H1 (cell line): ENCODE measurements around the gene LAMB3. TPM values are rescaled to one million over a fixed set of nuclear protein-coding genes. Genes with fewer than 3 reads are reported as not detected.
"Not testable (repeated sequence)": the region's sequence is repeated elsewhere in the genome, so short reads cannot be mapped to it uniquely, and the experiment has no call there.

Experiments
- CTCF ChIA-PET: fragments of 300-600 bp; sonication (Branson Sonifier 250); formaldehyde crosslinking; loops from one replicate; lab custom pipeline; 2021; ENCODE audit not compliant: partially characterized antibody; lab: Charles Lee
- POLR2A ChIA-PET: fragments of 300-600 bp; sonication (Branson Sonifier 250); formaldehyde crosslinking; loops from one replicate; lab custom pipeline; 2021; ENCODE audit warnings: inconsistent platforms; ENCODE audit not compliant: partially characterized antibody; lab: Charles Lee
- DNase-seq, 2 experiments: peaks; one replicate each; pipeline versions ENCODE4 v3.0.0 to v3.0.0-alpha.2; 2010 to 2022; ENCODE audit warnings: low spot score in 2 of 2, low read depth in 1 of 2, mixed read lengths in 1 of 2
- FAIRE-seq: peaks from 2 replicates; lab custom pipeline; 2011; peaks lifted over from hg19 to GRCh38; lab: Jason Lieb, UNC
- H2AFZ ChIP-seq: 2 replicates; pipeline ENCODE4 v1.8.1; 2012; ENCODE audit warnings: low read length, inconsistent platforms
- H2AK5ac ChIP-seq: 2 replicates; pipeline ENCODE4 v1.6.1; 2013; ENCODE audit warnings: low read depth, low read length
- H2BK120ac ChIP-seq: replicated peaks from 2 replicates; pipeline ENCODE3; 2013; ENCODE audit warnings: low read depth, low read length, inconsistent platforms
- H2BK12ac ChIP-seq: 2 replicates; pipeline ENCODE4 v1.6.1; 2013; ENCODE audit warnings: low read depth, low read length
- H2BK15ac ChIP-seq: 2 replicates; pipeline ENCODE4 v1.6.1; 2013; ENCODE audit warnings: low read length
- H2BK20ac ChIP-seq: 2 replicates; pipeline ENCODE4 v1.6.1; 2013; ENCODE audit warnings: low read length
- H2BK5ac ChIP-seq: 2 replicates; pipeline ENCODE4 v1.6.1; 2013; ENCODE audit warnings: low read depth, low read length
- H3K14ac ChIP-seq: 2 replicates; pipeline ENCODE4 v1.6.1; 2013; ENCODE audit warnings: inconsistent platforms; ENCODE audit not compliant: insufficient read length
- H3K18ac ChIP-seq: 2 replicates; pipeline ENCODE4 v1.6.1; 2013; ENCODE audit warnings: low read length; ENCODE audit errors: extremely low read depth
- H3K23ac ChIP-seq: 2 replicates; pipeline ENCODE4 v1.6.1; 2013; ENCODE audit warnings: inconsistent platforms; ENCODE audit not compliant: insufficient read length
- H3K23me2 ChIP-seq: 2 replicates; pipeline ENCODE4 v1.6.1; 2013; ENCODE audit warnings: low read depth, low read length
- H3K27ac ChIP-seq: 2 replicates; pipeline ENCODE4 v1.6.1; 2011; ENCODE audit warnings: low read depth, low read length, inconsistent platforms
- H3K27me3 ChIP-seq, 4 experiments: replicated peaks in 1 of 4; 1 replicate in 1 of 4; 2 replicates in 3 of 4; pipeline versions ENCODE4 v1.6.1 to v1.8.1; 2011 to 2013; ENCODE audit warnings: low read length in 3 of 4, mild to moderate bottlenecking in 3 of 4, inconsistent platforms in 2 of 4, mixed read lengths in 2 of 4, moderate library complexity in 1 of 4; ENCODE audit not compliant: control insufficient read depth in 3 of 4, insufficient read depth in 3 of 4; ENCODE audit errors: extremely low read depth in 1 of 4
- H3K36me3 ChIP-seq, 4 experiments: 2 replicates each; pipeline versions ENCODE4 v1.6.1 to v1.8.1; 2011 to 2013; ENCODE audit warnings: mild to moderate bottlenecking in 4 of 4, low read length in 3 of 4, moderate library complexity in 2 of 4, control low read depth in 1 of 4, inconsistent platforms in 1 of 4; ENCODE audit not compliant: insufficient read depth in 4 of 4, control insufficient read depth in 2 of 4
- H3K4ac ChIP-seq: replicated peaks from 2 replicates; pipeline ENCODE3; 2013; ENCODE audit warnings: low read length, low read depth, mixed read lengths, inconsistent platforms; ENCODE audit not compliant: insufficient read length
- H3K4me1 ChIP-seq, 4 experiments: replicated peaks in 1 of 4; 1 replicate in 1 of 4; 2 replicates in 3 of 4; pipeline versions ENCODE4 v1.6.1 to v1.8.1; 2011 to 2013; ENCODE audit warnings: low read length in 3 of 4, inconsistent platforms in 2 of 4, mixed read lengths in 1 of 4; ENCODE audit not compliant: insufficient read depth in 4 of 4, control insufficient read depth in 3 of 4
- H3K4me2 ChIP-seq, 2 experiments: 2 replicates each; pipeline versions ENCODE4 v1.6.1 to v1.8.1; 2011 to 2013; ENCODE audit warnings: low read depth in 2 of 2, low read length in 2 of 2, control low read depth in 1 of 2, inconsistent platforms in 1 of 2, mild to moderate bottlenecking in 1 of 2; ENCODE audit not compliant: insufficient read depth in 1 of 2
- H3K4me3 ChIP-seq, 4 experiments: fragments of 200-600, 300-600 bp in 1 of 4; sonication (generic), shearing (Covaris generic), sonication (Bioruptor Twin) in 1 of 4; 2 replicates each; pipeline versions ENCODE4 v1.5.1 to v1.8.1; 2011 to 2016; ENCODE audit warnings: low read length in 4 of 4, low read depth in 3 of 4, control low read depth in 2 of 4, inconsistent platforms in 2 of 4, mild to moderate bottlenecking in 2 of 4, mixed read lengths in 1 of 4, moderate library complexity in 1 of 4; ENCODE audit not compliant: insufficient read depth in 2 of 4; ENCODE audit errors: extremely low read depth in 1 of 4
- H3K56ac ChIP-seq: replicated peaks from 2 replicates; pipeline ENCODE3; 2013; ENCODE audit warnings: low read depth, mild to moderate bottlenecking, mixed read lengths, low read length, inconsistent platforms; ENCODE audit not compliant: insufficient read length
- H3K79me1 ChIP-seq: 2 replicates; pipeline ENCODE4 v1.6.1; 2013; ENCODE audit warnings: low read depth, low read length, control low read depth
- H3K79me2 ChIP-seq, 2 experiments: 2 replicates each; pipeline versions ENCODE4 v1.6.1 to v1.8.1; 2012 to 2013; ENCODE audit warnings: low read length in 2 of 2, mild to moderate bottlenecking in 2 of 2, inconsistent platforms in 1 of 2; ENCODE audit not compliant: insufficient read depth in 2 of 2, control insufficient read depth in 1 of 2
- H3K9ac ChIP-seq, 4 experiments: replicated peaks in 1 of 4; 1 replicate in 1 of 4; 2 replicates in 3 of 4; pipeline versions ENCODE4 v1.6.1 to v1.8.1; 2011 to 2013; ENCODE audit warnings: low read depth in 3 of 4, low read length in 3 of 4, control low read depth in 2 of 4, mild to moderate bottlenecking in 2 of 4, moderate library complexity in 2 of 4, inconsistent platforms in 1 of 4; ENCODE audit errors: extremely low read depth in 1 of 4
- H3K9me3 ChIP-seq, 2 experiments: 2 replicates each; pipeline versions ENCODE4 v1.6.1 to v1.8.1; 2012 to 2013; ENCODE audit warnings: mild to moderate bottlenecking in 2 of 2, moderate library complexity in 2 of 2, control low read depth in 1 of 2, inconsistent platforms in 1 of 2, low read depth in 1 of 2, low read length in 1 of 2, mixed read lengths in 1 of 2; ENCODE audit not compliant: insufficient read depth in 2 of 2
- H4K20me1 ChIP-seq, 2 experiments: replicated peaks in 1 of 2; 2 replicates each; pipeline versions ENCODE3 to v1.8.1; 2011 to 2013; ENCODE audit warnings: inconsistent platforms in 2 of 2, low read length in 2 of 2, mild to moderate bottlenecking in 1 of 2; ENCODE audit not compliant: insufficient read depth in 2 of 2, control insufficient read depth in 1 of 2
- H4K5ac ChIP-seq: 2 replicates; pipeline ENCODE4 v1.6.1; 2013; ENCODE audit warnings: low read length, low read depth, mixed read lengths, inconsistent platforms; ENCODE audit not compliant: insufficient read length
- H4K8ac ChIP-seq: 2 replicates; pipeline ENCODE4 v1.8.0; 2013; ENCODE audit warnings: mild to moderate bottlenecking, moderate library complexity, low read length, inconsistent platforms; ENCODE audit not compliant: insufficient read depth; ENCODE audit errors: extremely low read depth
- H4K91ac ChIP-seq: replicated peaks from 2 replicates; pipeline ENCODE3; 2013; ENCODE audit warnings: low read length, mixed read lengths, inconsistent platforms; ENCODE audit not compliant: insufficient read length
- SP1 ChIP-seq: IDR thresholded peaks from 2 replicates; pipeline ENCODE4 v1.6.1; 2011; ENCODE audit warnings: low read depth, low read length
- SP2 ChIP-seq: IDR thresholded peaks from 2 replicates; pipeline ENCODE4 v1.6.1; 2012; ENCODE audit warnings: mild to moderate bottlenecking, low read length, inconsistent platforms
- polyA plus RNA-seq, 7 experiments: library from polyadenylated mRNA; depleted of rRNA in 3 of 7; stranded (reverse) in 5 of 7; unstranded in 2 of 7; fragments of >200 nt in 5 of 7; fragments of 200-250 nt in 2 of 7; gene quantifications; 1 replicate in 5 of 7; 2 replicates in 1 of 7; 4 replicates in 1 of 7; pipeline versions ENCODE4 v1.2.1 to v1.2.3, GENCODE V29; 2011 to 2013; ENCODE audit warnings: missing spikeins in 2 of 7, mixed read lengths in 2 of 7
- total RNA-seq: library from RNA; stranded (reverse); fragmentation: NEBNext Ultra II Directional; extraction: Animal tissue kit (Norgen Biotek cat#: 25700); gene quantifications from 2 replicates; pipeline ENCODE4 v1.2.1, GENCODE V29; 2021
- TF ChIP-seq, protein P1 (sequence below), 3 experiments: IDR thresholded peaks; 1 replicate in 2 of 3; 2 replicates in 1 of 3; pipeline versions ENCODE4 v1.5.1 to v1.6.1; 2011; ENCODE audit warnings: low read length in 3 of 3, mild to moderate bottlenecking in 3 of 3, inconsistent platforms in 2 of 3, low read depth in 1 of 3, moderate library complexity in 1 of 3; ENCODE audit not compliant: insufficient read depth in 1 of 3; ENCODE audit errors: control extremely low read depth in 1 of 3

LAMB3 gene
- total and polyA plus RNA-seq, 2 of the 8 experiments (the other 6 are each of a cell fraction or from before 2014, with no cell fraction given) = 0.45 to 0.50 TPM

DNA sequence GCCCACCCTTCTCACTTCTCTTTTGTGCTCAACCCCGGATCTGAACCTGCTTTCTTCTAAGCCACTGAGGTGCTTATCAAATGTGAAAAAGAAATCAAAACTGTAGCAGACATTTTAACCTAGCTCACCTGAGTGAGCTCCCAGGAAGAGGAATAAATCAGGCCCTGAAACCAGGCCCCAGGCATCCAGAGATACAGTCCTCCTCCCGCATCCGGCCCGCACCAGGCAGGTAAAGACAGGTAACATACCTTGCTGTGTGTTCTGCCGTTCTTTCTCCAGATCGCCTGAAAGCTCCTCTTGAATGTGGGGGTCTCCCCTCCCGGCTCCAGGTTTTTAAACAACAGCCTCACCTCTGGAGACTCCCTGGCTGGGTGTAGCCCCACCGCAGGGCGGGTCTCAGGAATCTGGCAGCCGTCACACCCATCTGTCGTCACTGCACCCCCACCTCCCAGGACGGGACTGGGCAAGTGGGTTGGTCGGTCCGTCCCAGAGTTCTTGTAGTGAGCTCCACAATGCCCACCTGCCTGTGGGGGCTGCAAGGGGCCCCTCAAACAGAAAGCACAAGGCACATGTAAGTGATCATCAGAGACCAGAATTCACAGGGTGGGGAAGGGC lies at the start of gene LAMB3 (continued):
- TF ChIP-seq SP2 (no peak), SP1 (no peak)
- TF ChIP-seq, protein P1, sequence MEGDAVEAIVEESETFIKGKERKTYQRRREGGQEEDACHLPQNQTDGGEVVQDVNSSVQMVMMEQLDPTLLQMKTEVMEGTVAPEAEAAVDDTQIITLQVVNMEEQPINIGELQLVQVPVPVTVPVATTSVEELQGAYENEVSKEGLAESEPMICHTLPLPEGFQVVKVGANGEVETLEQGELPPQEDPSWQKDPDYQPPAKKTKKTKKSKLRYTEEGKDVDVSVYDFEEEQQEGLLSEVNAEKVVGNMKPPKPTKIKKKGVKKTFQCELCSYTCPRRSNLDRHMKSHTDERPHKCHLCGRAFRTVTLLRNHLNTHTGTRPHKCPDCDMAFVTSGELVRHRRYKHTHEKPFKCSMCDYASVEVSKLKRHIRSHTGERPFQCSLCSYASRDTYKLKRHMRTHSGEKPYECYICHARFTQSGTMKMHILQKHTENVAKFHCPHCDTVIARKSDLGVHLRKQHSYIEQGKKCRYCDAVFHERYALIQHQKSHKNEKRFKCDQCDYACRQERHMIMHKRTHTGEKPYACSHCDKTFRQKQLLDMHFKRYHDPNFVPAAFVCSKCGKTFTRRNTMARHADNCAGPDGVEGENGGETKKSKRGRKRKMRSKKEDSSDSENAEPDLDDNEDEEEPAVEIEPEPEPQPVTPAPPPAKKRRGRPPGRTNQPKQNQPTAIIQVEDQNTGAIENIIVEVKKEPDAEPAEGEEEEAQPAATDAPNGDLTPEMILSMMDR (IDR thresholded peaks at IDR 0.05; ENCODE audit: control extremely low read depth in 1 of 3, insufficient read depth in 1 of 3, low read depth in 1 of 3, low read length in 3 of 3) = no peak
- TF ChIP-seq, all 59 proteins: peak for 0

DNA sequence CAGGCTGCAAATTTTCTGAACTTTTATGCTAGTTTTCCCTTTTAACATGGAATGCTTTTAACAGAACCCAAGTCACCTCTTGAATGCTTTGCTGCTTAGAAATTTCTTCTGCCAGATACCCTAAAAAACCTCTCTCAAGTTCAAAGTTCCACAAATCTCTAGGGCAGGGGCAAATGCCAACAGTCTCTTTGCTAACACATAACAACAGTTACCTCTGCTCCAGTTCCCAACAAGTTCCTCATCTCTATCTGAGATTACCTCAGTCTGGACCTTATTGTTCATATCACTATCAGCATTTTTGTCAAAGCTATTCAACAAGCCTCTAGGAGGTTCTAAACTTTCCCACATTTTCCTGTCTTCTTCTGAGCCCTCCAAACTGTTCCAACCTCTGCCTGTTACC lies 48.5 kb upstream of the LAMB3 start:
- H2BK5ac ChIP-seq, FAIRE-seq, H3K14ac ChIP-seq: not testable (repeated sequence)

More for the DNA sequence above, 48.5 kb upstream of the LAMB3 start:
- not testable (repeated sequence) for H3K23me2 ChIP-seq, H3K79me2 ChIP-seq, H4K91ac ChIP-seq, H3K36me3 ChIP-seq, DNase-seq, H4K5ac ChIP-seq, H2AK5ac ChIP-seq, H2BK15ac ChIP-seq, H3K79me1 ChIP-seq, H4K8ac ChIP-seq, H3K4me3 ChIP-seq, H3K4me2 ChIP-seq, H3K27me3 ChIP-seq, H4K20me1 ChIP-seq, H3K27ac ChIP-seq, H2BK120ac ChIP-seq, H2BK12ac ChIP-seq, H3K9ac ChIP-seq, H3K4ac ChIP-seq, H3K18ac ChIP-seq, H2BK20ac ChIP-seq, H3K56ac ChIP-seq, H3K4me1 ChIP-seq, H3K23ac ChIP-seq, H3K9me3 ChIP-seq, H2AFZ ChIP-seq
- POLR2A ChIA-PET = interaction anchor here (0.6 kb wide), 1 partner anchor 57 kb away, joined by 3 read pairs; no protein-coding TSS in a partner anchor
- CTCF ChIA-PET = interaction anchor here (0.8 kb wide), 1 partner anchor 19 kb away, joined by 3 read pairs; no protein-coding TSS in a partner anchor
